Calu3 (cell line): Measurements from ENCODE around the gene AMN. TPM values are rescaled to one million over a fixed set of nuclear protein-coding genes. Genes with fewer than 3 reads are reported as not detected.
A peak's percentile ranks its signal among the peaks of the same experiment; 100 is the strongest.

Experiments
- BruUV-seq: library from RNA; stranded (reverse); fragments of 400-500 nt; replicated peaks from 2 replicates; lab custom pipeline; 2021; lab: Mats Ljungman, UMichigan
- CTCF ChIA-PET: fragments of 300-600 bp; sonication (Branson Sonifier 250); formaldehyde crosslinking; loops from one replicate; lab custom pipeline; 2022; ENCODE audit warnings: antibody characterized with exemption; lab: Charles Lee
- DNase-seq: peaks from one replicate; pipeline ENCODE4 v3.0.0; 2022
- H3K27ac Mint-ChIP-seq: one replicate; pipeline ENCODE4 v1.8.0; 2022; ENCODE audit warnings: mixed read lengths; ENCODE audit not compliant: unreplicated experiment
- H3K27me3 Mint-ChIP-seq: one replicate; pipeline ENCODE4 v1.8.0; 2022; ENCODE audit warnings: mixed read lengths; ENCODE audit not compliant: unreplicated experiment
- H3K36me3 Mint-ChIP-seq: one replicate; pipeline ENCODE4 v1.8.0; 2022; ENCODE audit warnings: mild to moderate bottlenecking, moderate library complexity, mixed read lengths; ENCODE audit not compliant: insufficient read depth, unreplicated experiment
- H3K4me1 Mint-ChIP-seq: one replicate; pipeline ENCODE4 v1.8.0; 2022; ENCODE audit warnings: mild to moderate bottlenecking, low read depth, mixed read lengths; ENCODE audit not compliant: unreplicated experiment
- H3K4me3 Mint-ChIP-seq: one replicate; pipeline ENCODE4 v1.8.0; 2022; ENCODE audit warnings: mild to moderate bottlenecking, low read depth, moderate library complexity, mixed read lengths; ENCODE audit not compliant: unreplicated experiment
- H3K9me3 Mint-ChIP-seq: one replicate; pipeline ENCODE4 v1.8.0; 2022; ENCODE audit warnings: low read depth, mixed read lengths; ENCODE audit not compliant: unreplicated experiment
- intact Hi-C: fragments of 100-400 bp; cut with micrococcal nuclease; formaldehyde crosslinking; loops from one replicate; pipeline ENCODE4 v1.10.0; 2022; ENCODE audit not compliant: unreplicated experiment
- total RNA-seq: library from RNA; stranded (reverse); gene quantifications from 2 replicates; pipeline ENCODE4 v1.2.3, GENCODE V29; 2022
- TF ChIP-seq, protein P1 (sequence below): fragments of 200-600 bp; IDR thresholded peaks from one replicate; pipeline ENCODE4 v1.8.0; 2022; ENCODE audit warnings: antibody characterized with exemption; ENCODE audit not compliant: unreplicated experiment

Gene AMN
- total RNA-seq, 1 experiment from 2014 or later, result 13.7 TPM

DNA sequence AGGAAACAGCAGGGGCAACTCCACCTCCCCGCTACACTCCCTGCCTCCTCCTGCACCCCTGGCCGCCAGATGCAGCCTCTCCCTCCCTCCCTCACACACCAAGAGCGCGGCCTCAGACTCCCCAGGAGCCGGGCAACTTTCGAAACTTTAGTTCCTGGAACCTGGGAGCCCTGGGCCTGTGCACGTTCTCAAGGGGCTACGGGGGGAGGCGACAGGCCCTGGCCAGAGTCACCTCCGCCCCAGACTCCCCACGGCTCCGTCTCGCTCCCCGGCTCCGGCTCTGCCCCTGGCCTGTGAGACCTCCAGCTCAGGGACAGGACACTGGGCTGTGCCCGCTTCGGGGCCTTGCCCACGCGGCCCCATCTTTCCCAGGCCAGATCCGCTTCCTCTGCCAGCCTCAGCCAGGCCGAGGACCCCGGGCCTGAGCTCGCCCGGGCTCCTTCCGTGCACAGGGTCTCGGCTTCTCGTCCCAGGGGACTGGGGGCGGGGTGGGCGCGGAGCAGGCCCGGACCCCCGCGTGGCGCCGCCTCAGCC, 5.5 kb downstream of the AMN start:
- CTCF ChIA-PET, result interaction anchor here (0.6 to 1.1 kb wide), 2 partner anchors 216 to 233 kb away, joined by 3 to 6 read pairs; no protein-coding TSS in a partner anchor
- Mint-ChIP-seq H3K4me3 (peak overlapping the region; percentile 54), H3K4me1 (peaks cover 9% of the 10 kb centered on the region), H3K9me3 (no peaks in the 10 kb centered on the region), H3K27ac (no peak overlapping the region), H3K27me3 (no peaks in the 10 kb centered on the region), H3K36me3 (peaks cover 53% of the 10 kb centered on the region)
- no TSS peak for BruUV-seq
- DNase-seq, result peak; percentile 37
- TF ChIP-seq, protein P1, sequence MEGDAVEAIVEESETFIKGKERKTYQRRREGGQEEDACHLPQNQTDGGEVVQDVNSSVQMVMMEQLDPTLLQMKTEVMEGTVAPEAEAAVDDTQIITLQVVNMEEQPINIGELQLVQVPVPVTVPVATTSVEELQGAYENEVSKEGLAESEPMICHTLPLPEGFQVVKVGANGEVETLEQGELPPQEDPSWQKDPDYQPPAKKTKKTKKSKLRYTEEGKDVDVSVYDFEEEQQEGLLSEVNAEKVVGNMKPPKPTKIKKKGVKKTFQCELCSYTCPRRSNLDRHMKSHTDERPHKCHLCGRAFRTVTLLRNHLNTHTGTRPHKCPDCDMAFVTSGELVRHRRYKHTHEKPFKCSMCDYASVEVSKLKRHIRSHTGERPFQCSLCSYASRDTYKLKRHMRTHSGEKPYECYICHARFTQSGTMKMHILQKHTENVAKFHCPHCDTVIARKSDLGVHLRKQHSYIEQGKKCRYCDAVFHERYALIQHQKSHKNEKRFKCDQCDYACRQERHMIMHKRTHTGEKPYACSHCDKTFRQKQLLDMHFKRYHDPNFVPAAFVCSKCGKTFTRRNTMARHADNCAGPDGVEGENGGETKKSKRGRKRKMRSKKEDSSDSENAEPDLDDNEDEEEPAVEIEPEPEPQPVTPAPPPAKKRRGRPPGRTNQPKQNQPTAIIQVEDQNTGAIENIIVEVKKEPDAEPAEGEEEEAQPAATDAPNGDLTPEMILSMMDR, result no peak
- intact Hi-C loops, result loop anchor here (10.0 kb wide), 2 partner anchors 153 to 233 kb away; partner anchors contain the start of gene TRAF3

DNA sequence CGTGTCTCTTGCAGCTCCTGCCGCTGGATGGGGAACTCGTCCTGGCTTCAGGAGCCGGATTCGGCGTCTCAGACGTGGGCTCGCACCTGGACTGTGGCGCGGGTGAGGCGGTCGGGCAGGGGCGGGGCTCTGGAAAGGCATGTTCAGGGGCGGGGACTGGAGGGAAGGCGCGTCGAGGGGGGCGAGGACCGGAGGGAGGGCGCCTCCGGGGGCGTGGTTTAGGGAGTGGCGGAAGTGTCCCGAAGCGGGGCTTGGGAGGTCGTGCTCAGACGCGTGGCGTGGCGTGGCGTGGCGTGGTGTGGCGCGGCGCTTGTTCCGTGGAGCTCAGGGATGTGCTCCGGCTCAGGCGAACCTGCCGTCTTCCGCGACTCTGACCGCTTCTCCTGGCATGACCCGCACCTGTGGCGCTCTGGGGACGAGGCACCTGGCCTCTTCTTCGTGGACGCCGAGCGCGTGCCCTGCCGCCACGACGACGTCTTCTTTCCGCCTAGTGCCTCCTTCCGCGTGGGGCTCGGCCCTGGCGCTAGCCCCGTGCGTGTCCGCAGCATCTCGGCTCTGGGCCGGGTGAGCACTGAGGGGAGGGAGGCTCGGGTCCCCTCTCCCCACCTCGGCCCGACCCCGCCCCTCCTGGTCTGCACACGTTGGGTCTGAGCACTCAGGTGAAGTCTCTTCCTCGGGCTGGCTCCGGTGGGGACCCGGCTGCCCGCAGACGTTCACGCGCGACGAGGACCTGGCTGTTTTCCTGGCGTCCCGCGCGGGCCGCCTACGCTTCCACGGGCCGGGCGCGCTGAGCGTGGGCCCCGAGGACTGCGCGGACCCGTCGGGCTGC, 6.2 kb downstream of the AMN start:
- Mint-ChIP-seq H3K27me3 (no peaks in the 10 kb centered on the region), H3K4me3 (peak overlapping the region; percentile 54), H3K4me1 (peaks cover 9% of the 10 kb centered on the region), H3K36me3 (peaks cover 60% of the 10 kb centered on the region), H3K9me3 (no peaks in the 10 kb centered on the region), H3K27ac (no peak overlapping the region)
- intact Hi-C loops, result loop anchor here (10.0 kb wide), 2 partner anchors 154 to 234 kb away; partner anchors contain the start of gene TRAF3
- TF ChIP-seq, protein P1, result no peak
- peak; percentile 91 for DNase-seq
- CTCF ChIA-PET, result interaction anchor here (0.5 kb wide), 1 partner anchor 16 kb away, joined by 4 read pairs; no protein-coding TSS in a partner anchor
- BruUV-seq, result TSS peak; percentile 49

DNA sequence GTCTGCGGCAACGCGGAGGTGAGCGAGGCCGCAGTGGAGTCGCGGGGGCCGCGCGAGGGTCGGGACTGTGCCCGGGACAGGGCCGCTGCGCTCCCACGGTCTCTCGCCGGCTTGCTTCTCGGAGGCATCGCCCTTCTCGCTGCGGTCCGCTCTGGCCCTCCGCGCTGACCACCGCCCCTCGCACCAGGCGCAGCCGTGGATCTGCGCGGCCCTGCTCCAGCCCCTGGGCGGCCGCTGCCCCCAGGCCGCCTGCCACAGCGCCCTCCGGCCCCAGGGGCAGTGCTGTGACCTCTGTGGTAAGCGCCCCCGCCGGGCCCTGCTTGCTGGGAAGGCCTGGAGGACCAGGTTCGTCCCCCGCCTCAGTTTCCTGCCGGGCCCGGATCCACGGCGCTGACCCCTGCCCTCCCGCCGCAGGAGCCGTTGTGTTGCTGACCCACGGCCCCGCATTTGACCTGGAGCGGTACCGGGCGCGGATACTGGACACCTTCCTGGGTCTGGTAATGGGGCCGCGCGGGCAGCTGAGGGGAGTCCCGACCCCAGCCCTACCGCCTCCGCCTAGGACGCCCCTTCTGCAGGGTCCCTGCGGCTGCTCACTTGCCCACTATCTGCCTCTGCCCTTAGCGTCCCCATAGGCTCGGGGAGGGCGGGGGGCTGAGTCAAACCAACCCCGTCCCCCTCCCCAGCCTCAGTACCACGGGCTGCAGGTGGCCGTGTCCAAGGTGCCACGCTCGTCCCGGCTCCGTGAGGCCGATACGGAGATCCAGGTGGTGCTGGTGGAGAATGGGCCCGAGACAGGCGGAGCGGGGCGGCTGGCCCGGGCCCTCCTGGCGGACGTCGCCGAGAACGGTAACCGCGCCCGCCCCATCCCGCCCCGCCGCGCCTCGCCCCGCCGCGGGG, 7.0 kb downstream of the AMN start:
- Mint-ChIP-seq H3K9me3 (no peaks in the 10 kb centered on the region), H3K4me1 (peaks cover 9% of the 10 kb centered on the region), H3K36me3 (peaks cover 69% of the 10 kb centered on the region), H3K4me3 (peak overlapping the region; percentile 54), H3K27ac (no peak overlapping the region), H3K27me3 (no peaks in the 10 kb centered on the region)
- intact Hi-C loops, result loop anchor here (10.0 kb wide), 2 partner anchors 155 to 235 kb away; partner anchors contain the start of gene TRAF3
- DNase-seq, result no peak
- CTCF ChIA-PET, result no interaction called here
- TF ChIP-seq, protein P1, result no peak
- BruUV-seq, result no TSS peak
